VCaP (cell line): ENCODE results near the gene PGA3.

ENCODE experiments used
- H3K27ac ChIP-seq: fragments of 450-650 bp; 2 replicates; pipeline ENCODE4 v1.5.1; 2017
- TF ChIP-seq, protein P1 (sequence below): fragments of 450-650 bp; conservative IDR thresholded peaks from 2 replicates; pipeline ENCODE4 v1.5.1; 2017; ENCODE audit warnings: mild to moderate bottlenecking, moderate library complexity

The PGA3 gene

DNA sequence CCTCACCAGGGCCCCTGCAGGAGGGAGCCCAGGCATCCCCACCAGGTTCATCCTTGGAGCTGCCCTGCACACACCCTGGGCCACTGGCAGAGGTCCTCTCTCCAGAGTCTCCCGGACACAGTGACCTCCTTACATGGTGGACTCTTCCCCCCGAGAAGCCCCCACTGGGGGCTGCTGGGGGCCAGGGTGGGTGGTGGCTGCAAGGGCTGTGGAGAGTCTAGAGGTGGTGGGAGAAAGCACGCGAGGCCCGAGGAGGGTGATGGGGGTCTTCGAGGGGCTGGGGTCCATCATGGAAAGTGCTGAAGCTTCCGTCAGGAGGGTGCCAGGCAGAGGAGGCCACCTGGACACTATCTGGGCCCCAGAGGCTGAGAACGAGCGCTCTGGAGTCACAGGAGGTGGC is 55.2 kb downstream of the PGA3 start:
- no peak overlapping the region for H3K27ac ChIP-seq
- TF ChIP-seq, protein P1, sequence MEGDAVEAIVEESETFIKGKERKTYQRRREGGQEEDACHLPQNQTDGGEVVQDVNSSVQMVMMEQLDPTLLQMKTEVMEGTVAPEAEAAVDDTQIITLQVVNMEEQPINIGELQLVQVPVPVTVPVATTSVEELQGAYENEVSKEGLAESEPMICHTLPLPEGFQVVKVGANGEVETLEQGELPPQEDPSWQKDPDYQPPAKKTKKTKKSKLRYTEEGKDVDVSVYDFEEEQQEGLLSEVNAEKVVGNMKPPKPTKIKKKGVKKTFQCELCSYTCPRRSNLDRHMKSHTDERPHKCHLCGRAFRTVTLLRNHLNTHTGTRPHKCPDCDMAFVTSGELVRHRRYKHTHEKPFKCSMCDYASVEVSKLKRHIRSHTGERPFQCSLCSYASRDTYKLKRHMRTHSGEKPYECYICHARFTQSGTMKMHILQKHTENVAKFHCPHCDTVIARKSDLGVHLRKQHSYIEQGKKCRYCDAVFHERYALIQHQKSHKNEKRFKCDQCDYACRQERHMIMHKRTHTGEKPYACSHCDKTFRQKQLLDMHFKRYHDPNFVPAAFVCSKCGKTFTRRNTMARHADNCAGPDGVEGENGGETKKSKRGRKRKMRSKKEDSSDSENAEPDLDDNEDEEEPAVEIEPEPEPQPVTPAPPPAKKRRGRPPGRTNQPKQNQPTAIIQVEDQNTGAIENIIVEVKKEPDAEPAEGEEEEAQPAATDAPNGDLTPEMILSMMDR = no peak

DNA sequence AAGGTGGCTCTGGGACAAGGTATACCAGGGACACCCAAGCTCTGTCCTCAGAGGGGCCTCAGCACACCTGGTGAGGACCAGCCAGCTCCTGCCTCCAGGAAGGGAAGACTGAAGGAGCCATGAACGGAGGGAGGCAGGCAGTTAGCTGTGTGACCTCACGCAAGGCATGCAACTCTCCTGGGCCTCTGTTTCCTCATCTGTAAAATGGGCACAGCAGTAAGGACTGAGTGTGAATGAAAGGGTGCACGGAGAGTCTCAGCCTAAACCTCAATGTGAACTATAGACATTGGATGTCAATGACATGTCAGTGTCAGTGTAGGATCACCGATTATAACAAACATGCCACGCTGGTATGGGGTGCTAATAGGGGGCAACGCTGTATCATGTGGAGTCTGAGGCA is 56.0 kb downstream of the PGA3 start:
- no peak overlapping the region for H3K27ac ChIP-seq
- TF ChIP-seq, protein P1 = no peak
